Activated B cell treated with CpG ODN at 0.5 μM for 24 hours (primary cell): ENCODE data around the gene KCNH6. TPM values are rescaled to one million over a fixed set of nuclear protein-coding genes. Genes with fewer than 3 reads are reported as not detected.

Experiments
- ATAC-seq: fragments of 200-7000 bp; cut with Tn5 transposase; one replicate; pipeline ENCODE4 v1.10.0; 2021; ENCODE audit warnings: low read depth, mild to moderate bottlenecking, moderate library complexity
- CTCF ChIA-PET: fragments of 350-600 bp; sonication (Branson Sonifier 250); formaldehyde crosslinking; loops from one replicate; lab custom pipeline; 2021; ENCODE audit warnings: antibody characterized with exemption; lab: Charles Lee
- POLR2A ChIA-PET: fragments of 350-600 bp; sonication (Branson Sonifier 250); formaldehyde crosslinking; loops from one replicate; lab custom pipeline; 2021; ENCODE audit warnings: antibody characterized with exemption; lab: Charles Lee
- DNase-seq: peaks from one replicate; pipeline ENCODE4 v3.0.0; 2022
- H3K27ac Mint-ChIP-seq: one replicate; pipeline ENCODE4 v1.8.0; 2020; ENCODE audit warnings: mixed read lengths
- H3K27me3 Mint-ChIP-seq: one replicate; pipeline ENCODE4 v1.8.0; 2021; ENCODE audit warnings: mixed read lengths
- H3K36me3 Mint-ChIP-seq: one replicate; pipeline ENCODE4 v1.8.0; 2021; ENCODE audit warnings: low read depth, mixed read lengths
- H3K4me1 Mint-ChIP-seq: one replicate; pipeline ENCODE4 v1.8.0; 2021; ENCODE audit warnings: mixed read lengths
- H3K4me3 Mint-ChIP-seq: one replicate; pipeline ENCODE4 v1.8.0; 2020; ENCODE audit warnings: mild to moderate bottlenecking, mixed read lengths
- H3K9me3 Mint-ChIP-seq: one replicate; pipeline ENCODE4 v1.8.0; 2020; ENCODE audit warnings: mixed read lengths
- CTCF ChIP-seq: fragments of 200-600 bp; IDR thresholded peaks from one replicate; pipeline ENCODE4 v1.8.0; 2022; ENCODE audit warnings: antibody characterized with exemption, mild to moderate bottlenecking
- intact Hi-C: fragments of 100-400 bp; cut with micrococcal nuclease; formaldehyde crosslinking; loops from one replicate; pipeline ENCODE4 v1.15.1; 2024
- total RNA-seq: library from RNA; stranded (reverse); gene quantifications from 2 replicates; pipeline ENCODE4 v1.2.3, GENCODE V29; 2022

The KCNH6 gene
- total RNA-seq, 1 donor from 2014 or later = not detected

GRCh38 chr17:63476459-63476853 lies 46.7 kb upstream of the KCNH6 start:
- Mint-ChIP-seq H3K27me3 (peaks cover 31% of the 10 kb centered on the region), H3K4me3 (peak overlapping the region; percentile 61), H3K36me3 (no peaks in the 10 kb centered on the region), H3K27ac (no peak overlapping the region), H3K9me3 (no peaks in the 10 kb centered on the region), H3K4me1 (peaks cover 17% of the 10 kb centered on the region)
- intact Hi-C loops = loop anchor here (2.0 to 5.0 kb wide), 2 partner anchors 14 to 221 kb away; no protein-coding TSS in a partner anchor
- POLR2A ChIA-PET = interaction anchor here (0.8 kb wide), 1 partner anchor 15 kb away, joined by 3 read pairs; no protein-coding TSS in a partner anchor
- CTCF ChIA-PET = interaction anchor here (0.7 to 5.7 kb wide), 6 partner anchors 12 to 135 kb away, joined by 3 to 155 read pairs (median 3); partner anchors contain the start of gene CYB561
- DNase-seq (peak; percentile 29), ATAC-seq (peak; percentile 7)
- no peak for TF ChIP-seq CTCF

GRCh38 chr17:63476854-63477479 lies 46.2 kb upstream of the KCNH6 start, which contains the start of gene ACE:
TSS of gene ACE (plus strand) at chr17:63477061. CDS start at chr17:63477095, 34 bp downstream.
- intact Hi-C loops = loop anchor here (2.0 to 5.0 kb wide), 2 partner anchors 14 to 220 kb away; no protein-coding TSS in a partner anchor
- Mint-ChIP-seq H3K4me3 (peak within 1 kb of the TSS; percentile 71), H3K27ac (no peak within 1 kb of the TSS), H3K9me3 (no peaks in the 10 kb centered on the region), H3K4me1 (peaks cover 17% of the 10 kb centered on the region), H3K36me3 (no peaks in the 10 kb centered on the region), H3K27me3 (peaks cover 29% of the 10 kb centered on the region)
- ATAC-seq (peak; percentile 59), DNase-seq (peak; percentile 35)
- ChIA-PET CTCF (interaction anchor here (0.7 to 5.7 kb wide), 7 partner anchors 12 to 135 kb away, joined by 3 to 155 read pairs (median 3); partner anchors contain the start of gene CYB561), POLR2A (no interaction called here)
- no peak for TF ChIP-seq CTCF

GRCh38 chr17:63477480-63478440 lies 45.4 kb upstream of the KCNH6 start:
- DNase-seq = no peak
- CTCF ChIA-PET = interaction anchor here (0.9 to 5.7 kb wide), 13 partner anchors 14 to 220 kb away, joined by 3 to 155 read pairs (median 7); no protein-coding TSS in a partner anchor

GRCh38 chr17:63478814-63479494 lies 44.2 kb upstream of the KCNH6 start:
- Mint-ChIP-seq H3K27me3 (peaks cover 32% of the 10 kb centered on the region), H3K9me3 (no peaks in the 10 kb centered on the region), H3K4me3 (peak overlapping the region; percentile 54), H3K27ac (no peak overlapping the region), H3K36me3 (no peaks in the 10 kb centered on the region), H3K4me1 (peaks cover 17% of the 10 kb centered on the region)
- DNase-seq (peak; percentile 59), ATAC-seq (peak; percentile 80)
- ChIA-PET CTCF (interaction anchor here (0.6 to 5.7 kb wide), 16 partner anchors 8 to 231 kb away, joined by 3 to 155 read pairs (median 6); partner anchors contain the start of genes CYB561 and TACO1), POLR2A (interaction anchor here (1.5 to 1.7 kb wide), 4 partner anchors 32 to 143 kb away, joined by 5 read pairs; partner anchors contain the start of gene MAP3K3)
- TF ChIP-seq CTCF = no peak
- intact Hi-C loops = loop anchor here (1.0 to 5.0 kb wide), 5 partner anchors 33 to 218 kb away; partner anchors contain the start of genes CYB561 and DCAF7

More at GRCh38 chr17:63477480-63478440, 45.4 kb upstream of the KCNH6 start:
- intact Hi-C loops = loop anchor here (2.0 to 5.0 kb wide), 3 partner anchors 15 to 220 kb away; partner anchors contain the start of gene DCAF7
- Mint-ChIP-seq H3K36me3 (no peaks in the 10 kb centered on the region), H3K4me3 (peak overlapping the region; percentile 71), H3K9me3 (no peaks in the 10 kb centered on the region), H3K27ac (no peak overlapping the region), H3K27me3 (peaks cover 29% of the 10 kb centered on the region), H3K4me1 (peaks cover 17% of the 10 kb centered on the region)
- no peak for ATAC-seq
- POLR2A ChIA-PET = interaction anchor here (1.5 to 1.7 kb wide), 4 partner anchors 31 to 144 kb away, joined by 5 read pairs; partner anchors contain the start of gene MAP3K3
- TF ChIP-seq CTCF = no peak
